GM12878 (cell line): Measurements from ENCODE around the gene GNAL. TPM values are rescaled to one million over a fixed set of nuclear protein-coding genes. Genes with fewer than 3 reads are reported as not detected.

Experiments used
- CREM ChIP-seq: IDR thresholded peaks from 2 replicates; pipeline ENCODE4 v1.6.1; 2014; ENCODE audit warnings: antibody characterized with exemption, low read depth
- EED ChIP-seq: sonication (generic); IDR thresholded peaks from 2 replicates; pipeline ENCODE4 v1.6.1; 2016; ENCODE audit warnings: antibody characterized with exemption, low read depth
- IKZF1 ChIP-seq: fragments of 450-650 bp; conservative IDR thresholded peaks from 2 replicates; pipeline ENCODE4 v1.6.1; 2017; ENCODE audit warnings: antibody characterized with exemption, mild to moderate bottlenecking
- JUND ChIP-seq: IDR thresholded peaks from 2 replicates; pipeline ENCODE4 v1.6.1; 2012; ENCODE audit warnings: low read depth, mild to moderate bottlenecking, low read length, improper control_type of control experiment, moderate library complexity
- MEF2A ChIP-seq: IDR thresholded peaks from 2 replicates; pipeline ENCODE4 v1.6.1; 2011; ENCODE audit warnings: low read depth, mild to moderate bottlenecking, low read length, moderate library complexity; ENCODE audit not compliant: insufficient read depth
- RBBP5 ChIP-seq: fragments of 200-600 bp; sonication (generic); conservative IDR thresholded peaks from 2 replicates; pipeline ENCODE4 v1.6.1; 2016
- TCF3 ChIP-seq: IDR thresholded peaks from 2 replicates; pipeline ENCODE4 v1.6.1; 2012; ENCODE audit warnings: low read depth, mild to moderate bottlenecking, low read length, borderline replicate concordance; ENCODE audit not compliant: insufficient read depth
- polyA plus RNA-seq, 11 experiments: library from polyadenylated mRNA; depleted of rRNA in 4 of 11; unstranded in 6 of 11; stranded (reverse) in 5 of 11; fragments of >200 nt; fragmentation: Nextera tagmentation in 4 of 11; fragmentation: Illumina TruSeq in 1 of 11; extraction: Ambion mirVana in 4 of 11; extraction: Trizol in 1 of 11; gene quantifications; 1 replicate in 1 of 11; 2 replicates in 10 of 11; pipeline versions ENCODE4 v1.2.1 to v1.2.3, GENCODE V29; 2011 to 2016; ENCODE audit warnings: inconsistent platforms in 2 of 11, missing spikeins in 2 of 11, low read depth in 1 of 11
- total RNA-seq, 4 experiments: library from RNA; depleted of rRNA in 3 of 4; stranded (reverse); fragments of >200 nt in 3 of 4; fragmentation: Illumina TruSeq in 1 of 4; extraction: Trizol in 1 of 4; gene quantifications; 2 replicates each; pipeline versions ENCODE4 v1.2.1 to v1.2.3, GENCODE V29; 2013 to 2021
- TF ChIP-seq, protein P1 (sequence below): fragments of 450-650 bp; IDR thresholded peaks from 2 replicates; pipeline ENCODE4 v1.6.1; 2017; ENCODE audit warnings: mild to moderate bottlenecking, moderate library complexity
- TF ChIP-seq, protein P2 (sequence below): IDR thresholded peaks from 2 replicates; pipeline ENCODE4 v1.6.1; 2011; ENCODE audit warnings: low read depth, mild to moderate bottlenecking, low read length, moderate library complexity, borderline replicate concordance; ENCODE audit errors: extremely low read depth
- TF ChIP-seq, protein P3 (sequence below): IDR thresholded peaks from 2 replicates; pipeline ENCODE4 v1.6.1; 2011; ENCODE audit warnings: low read depth, low read length, improper control_type of control experiment, borderline replicate concordance

Gene GNAL
- total and polyA plus RNA-seq, 10 of the 15 experiments (the other 5 are each of a cell fraction or from before 2014, with no cell fraction given) = 0.02 to 0.39 (median 0.05) TPM; not detected in 5

DNA sequence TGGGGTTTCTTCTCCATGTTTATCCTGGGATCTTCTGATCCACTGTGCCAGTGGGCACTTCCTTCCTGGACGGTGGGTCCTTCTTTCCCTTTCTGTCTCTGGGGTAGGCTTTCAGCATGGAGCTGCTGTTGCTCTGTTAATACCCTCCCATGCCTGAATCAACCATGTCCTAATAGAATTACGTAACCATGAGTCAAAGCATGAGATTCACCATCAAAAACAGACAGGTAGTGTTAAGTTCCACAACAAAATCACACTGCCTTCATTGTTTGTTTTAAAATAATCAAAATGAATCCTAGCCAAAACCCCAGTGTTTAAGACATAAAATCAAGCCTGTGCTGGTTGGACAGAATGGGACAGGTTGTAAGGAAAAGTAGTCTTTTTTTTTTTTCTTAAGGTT, 37.5 kb downstream of the GNAL start (continued):
- TF ChIP-seq TCF3 = no peak
- no peak for TF ChIP-seq JUND
- TF ChIP-seq CREM = no peak
- TF ChIP-seq, protein P1, sequence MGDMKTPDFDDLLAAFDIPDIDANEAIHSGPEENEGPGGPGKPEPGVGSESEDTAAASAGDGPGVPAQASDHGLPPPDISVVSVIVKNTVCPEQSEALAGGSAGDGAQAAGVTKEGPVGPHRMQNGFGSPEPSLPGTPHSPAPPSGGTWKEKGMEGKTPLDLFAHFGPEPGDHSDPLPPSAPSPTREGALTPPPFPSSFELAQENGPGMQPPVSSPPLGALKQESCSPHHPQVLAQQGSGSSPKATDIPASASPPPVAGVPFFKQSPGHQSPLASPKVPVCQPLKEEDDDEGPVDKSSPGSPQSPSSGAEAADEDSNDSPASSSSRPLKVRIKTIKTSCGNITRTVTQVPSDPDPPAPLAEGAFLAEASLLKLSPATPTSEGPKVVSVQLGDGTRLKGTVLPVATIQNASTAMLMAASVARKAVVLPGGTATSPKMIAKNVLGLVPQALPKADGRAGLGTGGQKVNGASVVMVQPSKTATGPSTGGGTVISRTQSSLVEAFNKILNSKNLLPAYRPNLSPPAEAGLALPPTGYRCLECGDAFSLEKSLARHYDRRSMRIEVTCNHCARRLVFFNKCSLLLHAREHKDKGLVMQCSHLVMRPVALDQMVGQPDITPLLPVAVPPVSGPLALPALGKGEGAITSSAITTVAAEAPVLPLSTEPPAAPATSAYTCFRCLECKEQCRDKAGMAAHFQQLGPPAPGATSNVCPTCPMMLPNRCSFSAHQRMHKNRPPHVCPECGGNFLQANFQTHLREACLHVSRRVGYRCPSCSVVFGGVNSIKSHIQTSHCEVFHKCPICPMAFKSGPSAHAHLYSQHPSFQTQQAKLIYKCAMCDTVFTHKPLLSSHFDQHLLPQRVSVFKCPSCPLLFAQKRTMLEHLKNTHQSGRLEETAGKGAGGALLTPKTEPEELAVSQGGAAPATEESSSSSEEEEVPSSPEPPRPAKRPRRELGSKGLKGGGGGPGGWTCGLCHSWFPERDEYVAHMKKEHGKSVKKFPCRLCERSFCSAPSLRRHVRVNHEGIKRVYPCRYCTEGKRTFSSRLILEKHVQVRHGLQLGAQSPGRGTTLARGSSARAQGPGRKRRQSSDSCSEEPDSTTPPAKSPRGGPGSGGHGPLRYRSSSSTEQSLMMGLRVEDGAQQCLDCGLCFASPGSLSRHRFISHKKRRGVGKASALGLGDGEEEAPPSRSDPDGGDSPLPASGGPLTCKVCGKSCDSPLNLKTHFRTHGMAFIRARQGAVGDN = no peak
- no peak for TF ChIP-seq MEF2A
- TF ChIP-seq RBBP5 = no peak
- no peak for TF ChIP-seq IKZF1
- TF ChIP-seq, protein P2, sequence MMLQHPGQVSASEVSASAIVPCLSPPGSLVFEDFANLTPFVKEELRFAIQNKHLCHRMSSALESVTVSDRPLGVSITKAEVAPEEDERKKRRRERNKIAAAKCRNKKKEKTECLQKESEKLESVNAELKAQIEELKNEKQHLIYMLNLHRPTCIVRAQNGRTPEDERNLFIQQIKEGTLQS = no peak
- TF ChIP-seq, protein P3, sequence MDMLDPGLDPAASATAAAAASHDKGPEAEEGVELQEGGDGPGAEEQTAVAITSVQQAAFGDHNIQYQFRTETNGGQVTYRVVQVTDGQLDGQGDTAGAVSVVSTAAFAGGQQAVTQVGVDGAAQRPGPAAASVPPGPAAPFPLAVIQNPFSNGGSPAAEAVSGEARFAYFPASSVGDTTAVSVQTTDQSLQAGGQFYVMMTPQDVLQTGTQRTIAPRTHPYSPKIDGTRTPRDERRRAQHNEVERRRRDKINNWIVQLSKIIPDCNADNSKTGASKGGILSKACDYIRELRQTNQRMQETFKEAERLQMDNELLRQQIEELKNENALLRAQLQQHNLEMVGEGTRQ = no peak
- TF ChIP-seq EED = no peak
